ENCODE measurements around the gene SFRP5.

SFRP5 gene, protein sequence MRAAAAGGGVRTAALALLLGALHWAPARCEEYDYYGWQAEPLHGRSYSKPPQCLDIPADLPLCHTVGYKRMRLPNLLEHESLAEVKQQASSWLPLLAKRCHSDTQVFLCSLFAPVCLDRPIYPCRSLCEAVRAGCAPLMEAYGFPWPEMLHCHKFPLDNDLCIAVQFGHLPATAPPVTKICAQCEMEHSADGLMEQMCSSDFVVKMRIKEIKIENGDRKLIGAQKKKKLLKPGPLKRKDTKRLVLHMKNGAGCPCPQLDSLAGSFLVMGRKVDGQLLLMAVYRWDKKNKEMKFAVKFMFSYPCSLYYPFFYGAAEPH

DNA sequence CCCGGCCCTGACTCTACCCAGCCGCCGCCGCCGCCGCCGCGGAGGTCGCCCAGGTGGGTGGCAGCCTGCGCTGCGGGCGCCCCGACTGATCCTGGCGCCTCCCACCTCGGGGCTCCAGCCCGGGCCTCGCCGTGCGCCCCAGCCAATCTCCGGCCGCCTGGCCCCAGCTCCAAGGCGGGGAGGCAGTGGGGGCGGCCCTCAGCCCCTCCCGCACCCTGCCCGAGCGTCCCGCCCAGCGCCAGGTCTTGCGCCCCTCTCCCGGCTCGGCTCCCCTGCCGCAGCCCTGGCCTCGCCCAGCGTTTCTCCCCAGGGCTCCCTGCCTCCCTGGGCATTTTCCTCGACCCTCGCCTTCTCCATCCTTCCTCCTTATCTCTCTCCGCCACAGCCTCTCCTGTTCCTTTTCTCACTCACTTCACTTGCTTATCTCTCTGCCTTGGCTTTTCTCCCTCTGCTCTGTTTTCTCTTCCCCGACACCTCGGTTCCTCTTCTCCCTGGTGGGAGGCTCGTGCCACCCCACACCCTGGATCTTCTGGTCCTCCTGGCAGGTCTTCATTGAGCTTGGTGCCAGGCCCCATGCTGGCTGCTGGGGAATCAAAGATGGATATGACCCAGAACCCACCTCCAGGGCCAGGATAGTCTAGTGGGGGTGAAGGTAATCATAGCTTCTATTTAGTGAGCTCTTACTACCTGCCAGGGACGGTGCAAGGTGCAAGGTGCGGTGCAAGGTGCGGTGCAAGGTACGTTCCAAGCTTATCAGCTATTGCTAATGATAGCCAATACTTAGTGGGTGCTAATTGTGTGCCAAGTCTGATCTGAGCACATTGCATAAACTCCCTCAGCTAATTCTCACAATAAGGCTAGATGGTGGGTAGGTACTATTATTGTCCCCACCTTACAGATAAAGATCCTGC lies at the start of gene SFRP5:
Gene SFRP5, minus strand, starts transcription at position 87 of the 911 bp plus-strand sequence. CDS start 166 bp downstream, outside the sequence.
- DNase-seq: no peak

DNA sequence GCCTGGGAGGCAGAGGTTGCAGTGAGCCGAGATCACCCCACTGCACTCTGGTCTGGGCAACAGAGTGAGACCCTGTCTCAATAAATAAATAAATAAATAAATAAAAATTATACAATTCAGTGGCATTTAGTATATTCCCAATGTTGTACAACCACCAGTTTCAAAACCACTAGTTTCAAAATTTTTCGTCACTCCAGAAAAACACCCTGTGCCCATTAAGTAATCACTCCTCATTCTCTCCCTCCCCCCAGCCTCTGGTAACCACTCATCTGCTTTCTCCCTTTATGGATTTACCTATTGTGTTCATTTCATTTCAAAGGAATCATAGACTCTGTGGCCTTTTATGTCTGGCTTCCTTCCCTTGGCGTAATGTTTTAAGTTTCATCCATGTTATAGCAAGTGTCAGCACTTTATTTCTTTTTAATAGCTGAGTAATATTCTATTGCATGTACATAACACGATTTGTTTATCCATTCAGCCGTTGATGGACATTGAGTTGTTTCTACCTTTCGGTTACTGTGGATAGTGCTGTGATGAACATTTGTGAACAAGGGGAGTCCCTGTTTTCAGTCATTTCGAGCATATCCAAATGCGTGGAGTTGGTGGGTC lies 48.4 kb upstream of the SFRP5 start:
- DNase-seq: no peak

DNA sequence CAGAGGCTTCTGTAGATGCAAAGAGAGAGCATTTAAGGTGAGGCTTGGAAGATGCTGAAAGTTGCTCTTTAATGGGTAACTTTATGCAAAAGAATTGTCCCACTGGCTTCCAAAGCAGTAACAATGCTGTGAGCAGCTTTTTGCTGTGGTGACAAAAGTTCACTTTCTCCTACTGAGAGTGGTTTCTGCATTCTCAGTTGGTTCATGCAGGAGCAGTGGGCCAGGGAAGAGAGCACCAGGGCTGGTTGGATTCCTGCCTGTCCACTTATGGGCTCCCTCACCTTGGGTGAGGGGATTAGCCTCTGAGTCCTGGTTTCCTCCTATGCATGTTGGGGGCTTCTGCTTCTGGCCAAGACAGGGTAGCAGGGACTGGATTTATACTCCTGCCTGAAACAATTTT lies 46.8 kb upstream of the SFRP5 start:
- no peak for DNase-seq

DNA sequence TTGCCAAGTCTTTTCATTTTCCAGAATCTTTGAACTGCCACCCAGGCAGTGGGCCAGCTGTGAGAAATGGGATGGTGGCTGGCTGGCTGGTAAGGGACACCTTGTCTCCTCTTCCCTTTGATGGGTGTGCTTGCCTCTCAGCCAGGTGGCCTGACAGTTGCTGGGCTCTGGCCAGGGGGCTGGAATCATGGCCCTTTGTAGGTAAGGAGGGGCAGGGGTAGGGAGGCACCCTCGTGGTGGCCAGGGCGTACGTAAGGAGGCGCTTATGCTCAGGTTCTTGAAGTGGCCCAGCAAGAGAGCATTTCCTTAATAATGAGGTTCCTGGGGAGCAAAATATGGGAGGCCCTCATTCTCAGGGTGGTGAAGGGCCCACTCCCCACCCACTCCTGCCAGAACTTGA lies 44.8 kb upstream of the SFRP5 start:
- DNase-seq: no peak

DNA sequence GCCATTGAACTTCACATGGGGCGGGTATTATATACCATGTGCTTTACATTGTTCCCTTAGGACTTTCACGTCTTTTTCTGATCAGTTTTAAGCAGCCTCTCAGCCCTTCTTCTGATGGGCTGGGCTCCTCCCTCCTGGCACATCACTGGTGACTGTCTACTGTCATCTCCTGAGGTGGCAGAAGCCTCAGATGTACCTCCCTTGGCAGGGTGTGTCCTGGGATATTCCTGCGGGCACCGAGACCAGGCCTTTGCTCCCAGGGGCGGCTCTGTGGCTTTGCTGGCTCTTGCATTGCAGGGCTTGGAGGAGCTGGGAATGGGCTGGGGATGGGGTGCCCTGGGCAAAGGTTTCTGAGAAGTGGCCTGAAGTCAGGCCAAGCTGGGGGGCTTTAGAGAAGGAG lies 43.2 kb upstream of the SFRP5 start:
- DNase-seq: no peak

DNA sequence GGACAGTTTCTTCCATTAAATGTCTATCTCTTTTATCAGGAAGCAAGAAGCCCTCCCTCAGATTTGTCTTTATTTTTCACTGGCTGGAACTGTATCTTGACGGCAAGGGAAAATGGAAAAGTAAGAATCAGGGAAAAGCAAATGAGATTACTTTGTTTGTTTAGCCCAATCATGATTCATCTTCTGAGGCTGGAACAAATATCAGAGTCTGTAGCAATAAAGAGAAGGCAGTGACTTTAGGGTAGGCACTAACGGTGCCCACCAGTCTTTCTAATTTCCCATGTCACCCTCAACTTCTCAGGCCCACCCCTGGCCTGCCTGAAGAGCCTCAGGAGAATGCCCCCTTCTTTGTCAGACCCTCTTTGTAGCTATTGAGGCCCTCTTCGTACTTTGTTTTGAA lies 41.5 kb upstream of the SFRP5 start:
- DNase-seq: no peak

DNA sequence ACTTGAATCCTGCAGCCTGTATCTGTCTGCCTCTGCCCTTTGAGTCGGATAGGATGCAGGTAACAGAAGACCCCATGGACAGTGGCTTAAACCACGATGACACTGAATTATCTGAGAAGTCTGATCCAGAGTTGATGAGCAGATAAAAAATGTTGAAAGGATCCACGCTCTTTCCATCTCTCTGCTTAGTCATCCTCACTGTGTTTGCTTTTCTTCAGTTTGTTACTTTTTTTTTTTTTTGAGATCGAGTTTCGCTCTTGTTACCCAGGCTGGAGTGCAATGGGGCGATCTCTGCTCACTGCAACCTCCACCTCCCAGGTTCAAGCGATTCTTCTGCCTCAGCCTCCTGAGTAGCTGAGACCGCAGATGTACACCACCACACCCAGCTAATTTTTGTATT lies 40.9 kb upstream of the SFRP5 start:
- DNase-seq: no peak

DNA sequence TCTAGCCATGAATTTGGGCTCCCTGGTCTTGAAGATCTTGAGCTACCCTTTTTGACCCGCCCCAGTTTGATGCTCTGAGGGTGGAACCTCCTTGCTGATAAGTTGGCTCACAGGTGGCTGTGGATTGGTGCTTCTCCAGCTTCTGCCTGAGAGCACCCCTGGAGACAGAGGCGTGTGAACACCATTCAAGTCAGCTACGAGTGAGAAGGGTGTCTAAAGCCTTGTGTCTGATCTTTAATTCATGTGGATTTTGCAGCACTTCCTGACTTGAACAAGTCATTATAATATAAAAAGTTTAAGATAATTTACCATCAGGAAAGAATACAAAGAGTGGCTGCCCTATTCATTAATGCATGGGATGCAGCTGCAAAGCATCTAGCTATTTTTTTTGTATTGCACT lies 40.2 kb upstream of the SFRP5 start:
- DNase-seq: no peak

DNA sequence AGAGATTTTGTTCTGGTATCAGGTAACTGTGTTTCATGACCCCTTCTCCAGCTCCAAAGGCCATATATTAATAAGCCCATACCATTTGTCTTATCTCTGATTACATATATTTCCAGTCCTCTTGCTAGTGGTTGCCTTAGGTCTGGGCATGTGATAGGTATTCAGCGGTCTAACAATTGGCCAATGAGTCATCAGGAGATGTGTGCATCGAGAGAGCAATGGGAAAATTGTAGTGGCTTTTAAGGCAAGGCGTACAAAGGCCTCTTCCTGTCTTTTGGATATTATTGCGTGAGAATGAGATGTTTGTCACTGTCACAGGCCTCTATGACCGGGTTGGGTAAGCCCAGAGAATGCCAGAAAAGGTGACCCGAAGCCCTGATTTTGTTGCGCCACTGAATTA lies 38.6 kb upstream of the SFRP5 start:
- no peak for DNase-seq

DNA sequence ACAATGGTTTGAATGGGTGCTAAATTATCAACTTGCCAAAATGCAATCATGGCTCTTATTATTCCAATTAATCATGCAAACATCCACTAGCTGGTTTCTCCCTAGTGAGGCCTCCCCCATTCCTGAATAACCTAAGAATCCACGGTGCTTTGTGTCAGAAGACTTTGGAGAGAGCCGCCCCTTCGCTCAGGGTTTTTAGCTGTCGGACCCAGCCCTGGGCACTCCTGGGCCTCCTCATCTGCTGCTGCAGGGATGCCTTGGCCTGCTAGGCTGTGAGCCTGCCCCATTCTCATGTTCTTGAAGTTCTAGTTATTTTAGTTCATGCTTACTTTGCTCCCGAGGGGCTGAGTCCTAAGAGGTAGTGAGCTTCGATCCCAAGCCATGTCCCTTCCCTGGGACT lies 34.1 kb upstream of the SFRP5 start:
- DNase-seq: no peak

DNA sequence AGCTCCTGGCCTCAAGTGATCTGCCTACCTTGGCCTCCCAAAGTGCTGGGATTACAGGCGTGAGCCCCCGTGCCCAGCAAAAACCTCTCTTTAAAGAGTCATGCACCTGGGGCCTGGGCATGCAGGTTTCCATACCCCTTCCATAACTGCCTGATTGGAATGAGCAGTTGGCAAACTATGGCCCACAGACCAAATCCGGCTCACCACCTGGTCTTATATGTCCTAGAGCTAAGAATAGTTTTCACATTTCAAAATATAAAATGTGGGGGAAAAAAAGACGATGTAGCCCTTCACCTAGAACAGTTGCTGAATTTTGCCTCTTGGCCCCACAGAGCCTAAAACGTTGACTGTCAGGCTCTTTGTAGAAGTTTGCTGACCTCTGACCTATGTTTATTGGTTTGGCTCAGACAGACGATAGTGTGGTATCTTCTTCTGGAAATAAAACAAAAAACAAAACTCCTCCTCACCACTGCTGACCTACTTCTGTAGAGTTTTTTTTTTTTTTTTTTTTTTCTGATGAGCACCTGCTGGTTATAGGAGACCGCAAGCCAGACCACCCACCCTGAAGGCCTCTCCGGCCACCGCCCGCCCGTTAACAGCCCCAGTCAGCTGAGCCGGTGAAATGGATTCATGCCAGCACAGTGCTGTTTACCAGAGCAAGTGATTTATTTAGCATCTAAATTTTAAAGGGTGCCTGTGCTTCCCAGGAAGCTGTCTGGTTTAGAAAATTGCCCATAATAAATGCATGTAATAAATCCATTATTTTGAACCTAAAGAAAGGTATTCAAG lies 33.5 kb upstream of the SFRP5 start:
- no peak for DNase-seq

DNA sequence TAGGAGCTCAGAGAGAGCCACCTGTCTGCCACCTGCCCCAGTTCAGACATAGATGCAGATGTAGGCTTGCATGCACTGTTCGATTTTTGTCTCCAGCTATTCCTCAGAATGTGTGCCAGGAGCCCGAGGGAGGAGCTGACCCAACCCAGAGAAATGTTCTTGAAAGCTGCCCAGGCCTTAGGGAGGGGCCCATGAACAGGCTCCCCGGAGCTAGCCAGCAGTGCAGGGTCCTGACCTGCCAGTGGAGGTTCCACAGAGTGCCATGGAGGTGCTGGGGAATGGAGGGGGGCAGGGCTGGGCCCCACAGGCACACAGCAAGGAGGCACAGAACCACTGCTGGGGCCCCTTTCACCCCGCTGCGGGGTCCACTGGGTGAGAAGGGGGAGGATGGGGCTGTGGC lies 29.6 kb upstream of the SFRP5 start:
- no peak for DNase-seq

DNA sequence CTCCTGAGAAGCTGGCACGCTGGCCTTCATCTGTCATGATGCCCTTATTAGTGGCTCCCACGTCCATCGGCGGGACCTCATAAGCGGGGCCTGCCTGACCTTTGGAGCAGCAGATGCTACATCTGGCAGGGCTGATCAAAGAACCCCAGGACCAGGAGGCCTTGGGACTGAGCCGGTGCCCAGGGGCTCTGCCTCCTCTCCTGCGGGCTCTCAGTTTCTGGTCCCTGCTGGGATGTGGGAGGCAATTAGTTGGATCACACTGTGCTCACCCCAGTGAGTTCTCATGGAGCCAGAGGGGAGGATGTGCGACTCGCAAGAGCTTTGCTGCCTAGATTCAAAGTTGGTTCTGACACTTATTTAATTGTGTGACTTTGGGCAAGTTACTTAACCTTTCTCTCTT lies 28.7 kb upstream of the SFRP5 start:
- DNase-seq: no peak

DNA sequence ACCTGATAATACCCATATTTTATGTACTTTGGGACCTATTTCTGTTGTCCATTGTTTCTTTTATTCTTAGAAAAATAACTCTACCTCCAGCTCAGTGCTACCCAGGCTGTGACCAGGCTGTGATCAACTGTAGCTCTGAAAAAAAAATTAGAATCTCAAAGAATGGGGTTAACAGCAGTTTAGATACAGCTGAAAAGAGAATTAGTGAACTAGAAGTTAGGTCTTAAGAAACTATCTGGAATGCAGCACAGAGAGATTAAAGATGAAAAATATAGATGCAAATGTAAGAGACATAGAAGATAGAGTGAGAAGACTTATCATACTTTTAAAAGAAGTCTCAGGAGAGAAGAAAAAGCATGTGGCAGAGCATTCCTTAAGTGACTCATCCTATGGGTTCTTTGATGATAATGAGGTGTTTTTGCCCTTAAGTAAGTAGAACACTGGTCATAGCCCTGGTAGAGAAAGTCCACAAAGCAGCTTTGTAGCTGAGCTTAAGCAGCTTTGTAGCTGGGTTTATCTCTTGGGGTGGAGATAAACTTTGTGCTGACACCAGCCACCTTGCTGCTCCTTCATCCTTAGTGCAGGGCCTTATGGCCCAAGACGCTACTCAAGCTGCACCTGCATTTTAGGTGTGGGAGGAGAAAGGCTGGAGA lies 27.3 kb upstream of the SFRP5 start:
- no peak for DNase-seq

DNA sequence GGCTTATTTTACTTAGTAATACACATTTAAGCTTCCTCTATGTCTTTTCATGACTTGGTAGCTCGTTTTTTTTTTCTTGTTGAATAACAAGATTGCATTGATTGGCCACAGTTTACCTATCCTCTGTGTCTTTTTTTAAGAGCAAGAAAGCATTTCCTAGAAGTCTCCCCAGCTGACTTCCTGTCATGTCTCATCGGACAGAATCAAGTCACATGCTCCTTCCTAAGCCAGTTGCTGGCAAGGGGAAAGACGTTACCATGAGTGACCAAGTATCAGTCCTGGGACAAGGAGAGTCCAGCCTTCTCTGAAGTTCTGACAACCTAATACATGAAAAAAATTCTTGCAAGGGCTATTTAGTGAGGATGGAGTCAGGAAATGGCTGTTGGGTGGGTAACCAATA lies 24.9 kb upstream of the SFRP5 start:
- no peak for DNase-seq

DNA sequence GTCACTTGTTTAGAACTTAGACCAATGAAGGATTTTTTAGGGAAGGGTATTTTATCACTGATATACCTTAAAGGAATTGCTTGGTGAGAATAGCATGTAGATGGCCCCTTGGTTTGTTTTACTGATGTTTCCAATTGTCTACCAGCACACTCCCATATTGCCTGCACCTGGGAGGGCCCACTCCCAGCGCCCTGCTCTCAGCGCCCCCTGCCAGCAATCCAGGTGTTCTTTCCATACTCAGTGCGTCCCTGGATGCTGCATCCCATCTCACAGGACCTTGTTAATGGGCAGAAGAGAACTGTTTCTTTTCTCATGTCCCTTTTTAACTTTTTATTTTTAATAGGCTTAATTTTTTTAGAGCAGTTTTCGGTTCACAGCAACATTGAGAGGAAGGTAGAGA lies 24.1 kb upstream of the SFRP5 start:
- DNase-seq: no peak

DNA sequence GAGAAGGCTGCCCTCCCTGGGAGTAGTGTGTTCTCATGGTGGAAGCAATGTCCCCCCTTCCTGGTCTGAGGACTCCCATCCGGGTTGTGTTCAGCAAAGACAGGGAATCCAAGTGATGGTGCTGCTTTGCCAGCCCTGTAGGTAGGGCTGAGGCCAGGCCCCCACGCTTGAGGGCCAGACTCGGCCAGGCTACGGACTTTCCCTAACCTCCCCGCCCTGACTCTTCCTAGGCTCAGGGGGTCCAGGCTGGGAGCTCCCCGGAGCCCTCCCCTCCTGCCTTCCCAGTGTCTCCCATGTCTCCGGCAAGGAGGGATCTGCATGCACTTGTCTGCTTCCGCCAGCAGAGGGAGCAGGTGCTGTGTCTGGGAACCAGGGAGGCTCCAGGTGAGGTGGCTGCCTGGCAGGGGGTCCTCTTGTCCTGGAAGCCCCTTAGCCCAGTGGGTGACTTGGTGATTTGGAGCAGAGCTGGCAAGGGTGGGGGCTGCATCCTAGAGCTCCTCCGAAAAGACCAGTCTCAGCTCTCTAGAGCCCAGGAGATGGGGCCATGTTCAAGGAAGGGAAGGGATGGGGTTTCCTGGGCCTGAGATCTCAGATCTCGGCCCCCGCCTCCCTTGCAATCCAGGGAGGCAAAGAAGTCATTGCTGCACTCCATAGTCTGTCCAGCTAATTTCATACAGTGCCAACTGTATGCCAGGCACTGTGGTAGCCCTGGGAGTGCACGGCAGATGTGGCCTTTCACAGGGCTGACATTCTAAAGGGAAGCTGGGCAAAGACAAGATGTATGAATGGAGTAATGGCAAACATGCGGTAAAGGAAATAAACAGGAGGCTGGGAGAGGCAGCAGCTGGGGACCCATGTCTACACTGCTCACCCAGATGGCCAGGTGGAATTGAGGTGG lies 20.3 kb upstream of the SFRP5 start:
- no peak for DNase-seq

DNA sequence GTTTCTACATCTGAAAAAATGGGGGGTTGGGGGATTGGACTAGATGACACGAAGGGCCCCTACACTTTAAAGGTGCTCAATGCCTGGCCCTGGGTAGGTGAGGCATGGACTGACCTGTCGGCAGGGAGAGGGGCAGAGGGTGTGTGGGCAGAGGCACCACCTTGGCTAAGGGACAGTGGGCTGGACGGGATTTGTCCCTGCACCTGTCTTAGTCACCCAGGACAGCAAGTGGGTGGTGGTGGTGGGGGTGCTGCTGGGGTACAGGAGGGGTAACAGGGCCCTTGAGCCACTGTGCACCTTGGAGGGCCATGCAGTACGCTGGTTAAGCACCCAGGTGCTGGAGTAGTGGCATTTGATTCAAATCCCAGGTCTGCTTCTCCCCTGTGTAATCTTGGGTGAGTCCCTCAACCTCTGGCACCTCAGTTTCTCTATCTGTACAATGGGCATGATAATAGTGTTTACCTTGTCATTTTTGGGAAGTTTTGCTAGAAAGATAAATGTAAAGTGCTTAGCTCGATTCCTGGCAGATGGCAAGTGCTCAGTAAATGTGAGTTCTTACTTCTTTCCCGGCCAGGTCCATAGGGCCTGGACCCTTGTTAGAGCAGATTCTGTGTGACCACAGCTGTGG lies 18.1 kb upstream of the SFRP5 start:
- no peak for DNase-seq

DNA sequence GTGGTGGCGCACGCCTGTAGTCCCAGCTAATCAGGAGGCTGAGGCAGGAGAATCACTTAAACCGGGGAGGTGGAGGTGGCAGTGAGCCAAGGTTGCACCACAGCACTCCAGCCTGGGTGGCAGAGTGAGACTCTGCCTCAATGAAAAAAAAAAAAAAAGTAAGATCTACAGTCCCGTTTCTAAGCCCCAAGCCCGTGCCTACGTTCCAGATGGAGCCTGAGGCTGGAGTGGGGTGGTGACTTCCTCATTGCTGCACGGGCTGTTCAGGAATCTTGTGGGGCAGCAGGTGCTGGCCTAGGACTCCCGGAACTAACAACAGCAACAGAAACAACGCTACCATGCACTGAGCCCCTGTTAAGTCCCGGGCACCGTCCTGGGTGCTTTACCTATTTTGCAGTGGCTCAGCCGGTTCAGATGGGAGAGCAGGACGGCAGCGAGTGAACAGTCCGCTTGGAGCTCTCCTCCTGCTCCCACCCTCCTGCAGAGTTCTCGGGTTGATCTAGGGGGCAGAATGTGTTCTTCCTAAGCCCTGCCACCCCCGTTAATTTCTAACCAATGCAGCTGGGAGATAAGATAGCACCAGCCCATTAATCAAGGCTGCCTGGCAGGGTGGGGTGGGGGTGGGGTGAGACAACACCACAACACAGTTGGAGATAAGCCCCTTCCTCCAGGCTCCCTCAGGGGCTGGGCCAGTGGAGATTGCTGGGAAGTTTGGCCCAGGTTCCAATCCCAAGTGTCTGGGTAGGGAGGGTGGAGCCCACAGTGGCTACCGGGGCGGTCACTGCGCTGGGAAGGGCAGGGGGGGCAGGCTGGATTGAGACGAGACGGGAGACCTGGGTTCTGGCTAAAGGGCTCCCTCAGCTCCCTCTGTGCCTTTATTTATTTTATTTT lies 17.0 kb upstream of the SFRP5 start:
- no peak for DNase-seq

DNA sequence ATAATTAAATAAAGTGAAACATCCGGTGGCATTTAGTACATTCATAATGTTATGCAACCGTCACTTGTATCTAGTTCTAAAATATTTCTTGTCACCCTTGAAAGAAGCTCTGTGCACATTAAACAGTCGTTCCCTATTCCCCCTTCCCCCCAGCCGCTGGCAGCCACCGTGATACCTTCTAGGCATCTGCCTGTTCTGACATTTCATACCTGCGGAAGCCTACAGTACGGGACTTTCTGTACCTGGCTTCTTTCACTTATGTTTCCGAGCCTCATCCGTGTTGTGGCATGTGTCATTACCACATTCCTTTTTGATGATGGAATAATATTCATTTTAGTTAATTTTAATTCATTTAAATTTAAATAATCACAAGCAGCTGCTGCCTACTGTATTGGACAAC lies 13.9 kb upstream of the SFRP5 start:
- DNase-seq: no peak

Measured in DMS 273 treated with DMSO at 0.1 percent for 48 hours (cell line).